Fibroblast of peridontal ligament (primary cell): ENCODE results near the gene ENOPH1.
"Not testable (repeated sequence)": the region's sequence is repeated elsewhere in the genome, so short reads cannot be mapped to it uniquely, and the experiment has no call there.

Experiments used
- DNase-seq: peaks from one replicate; pipeline ENCODE4 v3.0.0-alpha.2; 2010; ENCODE audit errors: extremely low read depth

ENOPH1 gene

GRCh38 chr4:82469791-82470345 is 39.5 kb downstream of the ENOPH1 start:
- peak; percentile 57 for DNase-seq

GRCh38 chr4:82473080-82473479 is 42.7 kb downstream of the ENOPH1 start:
- not testable (repeated sequence) for DNase-seq

- DNase-seq = no peak
These were observed 43.3 kb downstream of the ENOPH1 start for GRCh38 chr4:82473621-82474164.

GRCh38 chr4:82475931-82476330 is 45.5 kb downstream of the ENOPH1 start:
- not testable (repeated sequence) for DNase-seq

- DNase-seq = not testable (repeated sequence)
These were observed 47.1 kb downstream of the ENOPH1 start for GRCh38 chr4:82477469-82477868.

- DNase-seq = no peak
These were observed 49.2 kb downstream of the ENOPH1 start for GRCh38 chr4:82479562-82479961.

- DNase-seq = no peak
These were observed 50.5 kb downstream of the ENOPH1 start for GRCh38 chr4:82480771-82481505.

GRCh38 chr4:82481506-82481840 is 51.1 kb downstream of the ENOPH1 start:
- DNase-seq = no peak

- DNase-seq = no peak
These were observed 52.0 kb downstream of the ENOPH1 start for GRCh38 chr4:82482387-82482786.

GRCh38 chr4:82484996-82485783 is 54.8 kb downstream of the ENOPH1 start:
- no peak for DNase-seq

GRCh38 chr4:82489076-82489475 is 58.7 kb downstream of the ENOPH1 start:
- DNase-seq = no peak

GRCh38 chr4:82489987-82490386 is 59.6 kb downstream of the ENOPH1 start:
- no peak for DNase-seq

GRCh38 chr4:82491251-82491960 is 61.0 kb downstream of the ENOPH1 start:
- DNase-seq = no peak

- peak; percentile 11 for DNase-seq
These were observed 63.5 kb downstream of the ENOPH1 start for GRCh38 chr4:82493721-82494425.

GRCh38 chr4:82495666-82496065 is 65.3 kb downstream of the ENOPH1 start:
- DNase-seq = no peak

- DNase-seq = no peak
These were observed 66.0 kb downstream of the ENOPH1 start for GRCh38 chr4:82496349-82496748.

GRCh38 chr4:82499738-82500434 is 69.5 kb downstream of the ENOPH1 start:
- DNase-seq = no peak

- peak; percentile 56 for DNase-seq
These were observed 70.2 kb downstream of the ENOPH1 start for GRCh38 chr4:82500435-82501153.

- DNase-seq = no peak
These were observed 70.7 kb downstream of the ENOPH1 start for GRCh38 chr4:82501154-82501442.

- no peak for DNase-seq
These were observed 77.6 kb downstream of the ENOPH1 start for GRCh38 chr4:82508011-82508410.
